HepG2 (cell line): ENCODE measurements around the gene EFL1. TPM values are rescaled to one million over a fixed set of nuclear protein-coding genes. Genes with fewer than 3 reads are reported as not detected.

Experiments used
- AGO1 ChIP-seq: fragments of 200-400 bp; formaldehyde crosslinking; IDR thresholded peaks from 2 replicates; pipeline ENCODE4 v1.6.1; 2017; ENCODE audit warnings: mild to moderate bottlenecking, low read depth, low read length, moderate library complexity; ENCODE audit not compliant: poor library complexity, severe bottlenecking
- ATAD3A ChIP-seq: sonication (generic); formaldehyde crosslinking; IDR thresholded peaks from 2 replicates; pipeline ENCODE4 v1.4.0; 2020; ENCODE audit warnings: missing genetic modification reagents
- BHLHE40 ChIP-seq: IDR thresholded peaks from 2 replicates; pipeline ENCODE4 v1.6.1; 2011; ENCODE audit warnings: low read length, improper control_type of control experiment
- ELF4 ChIP-seq: sonication (generic); formaldehyde crosslinking; IDR thresholded peaks from 2 replicates; pipeline ENCODE4 v1.5.0; 2020; ENCODE audit warnings: missing genetic modification reagents, mild to moderate bottlenecking, moderate library complexity, borderline replicate concordance
- EZH2 ChIP-seq: conservative IDR thresholded peaks from 2 replicates; pipeline ENCODE4 v1.6.1; 2012; ENCODE audit warnings: mild to moderate bottlenecking, low read depth, low read length, moderate library complexity
- FOXJ3 ChIP-seq: sonication (generic); formaldehyde crosslinking; IDR thresholded peaks from 2 replicates; pipeline ENCODE4 v1.4.0; 2020; ENCODE audit warnings: missing genetic modification reagents, mild to moderate bottlenecking, borderline replicate concordance
- IKZF4 ChIP-seq: sonication (generic); formaldehyde crosslinking; IDR thresholded peaks from 2 replicates; pipeline ENCODE4 v1.5.1; 2020; ENCODE audit warnings: borderline replicate concordance, mild to moderate bottlenecking, low read depth, missing genetic modification reagents; ENCODE audit errors: not compliant biosample characterization
- KLF15 ChIP-seq: sonication (generic); formaldehyde crosslinking; IDR thresholded peaks from 2 replicates; pipeline ENCODE4 v1.8.1; 2023; ENCODE audit warnings: borderline replicate concordance, mild to moderate bottlenecking, inconsistent platforms, missing genetic modification reagents, mixed read lengths
- MXI1 ChIP-seq: IDR thresholded peaks from 3 replicates; pipeline ENCODE4 v1.6.1; 2012; ENCODE audit warnings: low read depth, low read length, inconsistent platforms, borderline replicate concordance
- NFE2L1 ChIP-seq: sonication (generic); formaldehyde crosslinking; IDR thresholded peaks from 2 replicates; pipeline ENCODE4 v1.4.0; 2020; ENCODE audit warnings: missing genetic modification reagents, mild to moderate bottlenecking, borderline replicate concordance
- PHB2 ChIP-seq: fragments of 450-650 bp; IDR thresholded peaks from 2 replicates; pipeline ENCODE4 v1.6.1; 2018; ENCODE audit not compliant: partially characterized antibody
- SALL1 ChIP-seq: sonication (generic); formaldehyde crosslinking; IDR thresholded peaks from 2 replicates; pipeline ENCODE4 v1.8.0; 2022; ENCODE audit warnings: mild to moderate bottlenecking, missing genetic modification reagents
- SAP130 ChIP-seq: IDR thresholded peaks from 2 replicates; pipeline ENCODE4 v1.6.1; 2016; ENCODE audit warnings: low read depth
- SP140L ChIP-seq: sonication (generic); formaldehyde crosslinking; IDR thresholded peaks from 2 replicates; pipeline ENCODE4 v1.4.0; 2020; ENCODE audit warnings: missing genetic modification reagents, borderline replicate concordance
- TEAD3 ChIP-seq: optimal IDR thresholded peaks from 2 replicates; pipeline ENCODE3; 2016; ENCODE audit warnings: borderline replicate concordance
- ZBTB42 ChIP-seq: sonication (generic); formaldehyde crosslinking; IDR thresholded peaks from 2 replicates; pipeline ENCODE4 v1.5.0; 2020; ENCODE audit warnings: mild to moderate bottlenecking, missing genetic modification reagents
- ZMYM4 ChIP-seq: sonication (generic); formaldehyde crosslinking; IDR thresholded peaks from 2 replicates; pipeline ENCODE4 v1.8.1; 2023; ENCODE audit warnings: mild to moderate bottlenecking, missing genetic modification reagents
- ZNF124 ChIP-seq: sonication (generic); formaldehyde crosslinking; IDR thresholded peaks from 2 replicates; pipeline ENCODE4 v1.4.0; 2020; ENCODE audit warnings: missing genetic modification reagents
- ZNF253 ChIP-seq: sonication (generic); formaldehyde crosslinking; IDR thresholded peaks from 2 replicates; pipeline ENCODE4 v1.8.0; 2022; ENCODE audit warnings: mild to moderate bottlenecking, missing genetic modification reagents, borderline replicate concordance
- ZNF264 ChIP-seq: sonication (generic); formaldehyde crosslinking; IDR thresholded peaks from 2 replicates; pipeline ENCODE4 v1.4.0; 2020; ENCODE audit warnings: missing genetic modification reagents
- ZNF317 ChIP-seq: sonication (generic); formaldehyde crosslinking; IDR thresholded peaks from 2 replicates; pipeline ENCODE4 v1.5.0; 2020; ENCODE audit warnings: mild to moderate bottlenecking, missing genetic modification reagents
- ZNF333 ChIP-seq: sonication (generic); formaldehyde crosslinking; IDR thresholded peaks from 2 replicates; pipeline ENCODE4 v1.4.0; 2020; ENCODE audit warnings: mild to moderate bottlenecking, missing genetic modification reagents, borderline replicate concordance
- ZNF484 ChIP-seq: sonication (generic); formaldehyde crosslinking; IDR thresholded peaks from 2 replicates; pipeline ENCODE4 v1.5.1; 2020; ENCODE audit warnings: mild to moderate bottlenecking, low read depth, missing genetic modification reagents, borderline replicate concordance
- ZNF530 ChIP-seq: sonication (generic); formaldehyde crosslinking; IDR thresholded peaks from 2 replicates; pipeline ENCODE4 v1.5.0; 2020; ENCODE audit warnings: low read depth, mild to moderate bottlenecking, missing genetic modification reagents
- ZNF724P ChIP-seq: sonication (generic); formaldehyde crosslinking; IDR thresholded peaks from 2 replicates; pipeline ENCODE4 v1.8.0; 2022; ENCODE audit warnings: missing genetic modification reagents, borderline replicate concordance
- ZSCAN29 ChIP-seq: sonication (generic); formaldehyde crosslinking; conservative IDR thresholded peaks from 2 replicates; pipeline ENCODE4 v1.4.0; 2020; ENCODE audit warnings: mild to moderate bottlenecking, missing genetic modification reagents
- polyA plus RNA-seq, 8 experiments: library from polyadenylated mRNA; depleted of rRNA in 3 of 8; stranded (reverse) in 7 of 8; unstranded in 1 of 8; fragments of >200 nt; fragmentation: Illumina TruSeq in 4 of 8; extraction: Trizol in 4 of 8; gene quantifications; 2 replicates each; pipeline versions ENCODE4 v1.2.1 to v1.2.3, GENCODE V29; 2011 to 2016; ENCODE audit warnings: low read depth in 4 of 8, missing spikeins in 1 of 8, mixed read lengths in 1 of 8; ENCODE audit not compliant: insufficient read depth in 1 of 8
- total RNA-seq, 5 experiments: library from RNA; depleted of rRNA; stranded (reverse); fragments of >200 nt; fragmentation: Illumina TruSeq; extraction: Trizol; gene quantifications; 2 replicates each; pipeline ENCODE4 v1.2.3, GENCODE V29; 2016; ENCODE audit warnings: low read depth in 1 of 5
- TF ChIP-seq, protein P1 (sequence below): sonication (generic); formaldehyde crosslinking; IDR thresholded peaks from 2 replicates; pipeline ENCODE4 v1.4.0; 2020; ENCODE audit warnings: missing genetic modification reagents
- TF ChIP-seq, protein P2 (sequence below): IDR thresholded peaks from 2 replicates; pipeline ENCODE4 v1.6.1; 2016; ENCODE audit warnings: low read depth, borderline replicate concordance
- TF ChIP-seq, protein P3 (sequence below): sonication (generic); formaldehyde crosslinking; IDR thresholded peaks from 2 replicates; pipeline ENCODE4 v1.4.0; 2020; ENCODE audit warnings: missing genetic modification reagents

EFL1 gene
- total and polyA plus RNA-seq, 2 of the 13 experiments (the other 11 are each of a cell fraction or from before 2014, with no cell fraction given), result 6.4 to 12.0 TPM

DNA sequence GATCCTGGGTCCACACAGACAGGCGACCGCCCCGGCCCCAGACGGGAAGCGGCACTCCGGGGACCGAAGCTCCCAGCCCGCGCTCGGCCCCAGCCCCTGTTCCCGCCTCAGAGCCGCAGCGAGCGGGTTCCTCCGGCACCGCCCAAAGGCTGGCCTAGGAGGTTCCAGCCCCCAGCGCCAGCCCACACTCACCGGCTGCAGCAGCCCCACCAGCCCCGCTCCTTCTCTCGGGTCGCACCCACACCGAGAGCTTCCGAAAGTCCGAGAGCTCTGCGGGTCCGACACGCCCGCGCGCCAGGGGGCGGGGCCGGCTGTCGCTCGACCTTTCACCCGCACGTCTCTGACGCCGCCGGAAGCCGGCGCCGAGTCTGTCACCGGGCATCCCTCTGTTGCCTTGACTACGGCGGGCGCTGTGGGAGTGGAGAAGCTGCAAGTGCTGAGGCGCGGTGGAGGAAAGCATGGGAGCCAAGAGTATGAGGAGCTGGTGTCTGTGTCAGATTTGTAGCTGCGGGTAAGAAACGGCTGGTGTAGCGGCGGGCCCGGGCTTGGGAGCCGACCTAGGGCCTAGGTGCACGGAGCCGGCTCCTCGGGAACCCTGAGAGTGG is at the start of gene EFL1, which contains the start of gene SAXO2 (continued):
- TF ChIP-seq, protein P1, sequence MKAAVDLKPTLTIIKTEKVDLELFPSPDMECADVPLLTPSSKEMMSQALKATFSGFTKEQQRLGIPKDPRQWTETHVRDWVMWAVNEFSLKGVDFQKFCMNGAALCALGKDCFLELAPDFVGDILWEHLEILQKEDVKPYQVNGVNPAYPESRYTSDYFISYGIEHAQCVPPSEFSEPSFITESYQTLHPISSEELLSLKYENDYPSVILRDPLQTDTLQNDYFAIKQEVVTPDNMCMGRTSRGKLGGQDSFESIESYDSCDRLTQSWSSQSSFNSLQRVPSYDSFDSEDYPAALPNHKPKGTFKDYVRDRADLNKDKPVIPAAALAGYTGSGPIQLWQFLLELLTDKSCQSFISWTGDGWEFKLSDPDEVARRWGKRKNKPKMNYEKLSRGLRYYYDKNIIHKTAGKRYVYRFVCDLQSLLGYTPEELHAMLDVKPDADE (CRISPR knock-in tag), result no peak
- TF ChIP-seq AGO1 (peak; percentile 64), ZNF264 (no peak), TEAD3 (CRISPR knock-in tag) (peak; percentile 8), FOXJ3 (no peak; the same call in 1 of the 2 replicates), ZBTB42 (no peak), SP140L (CRISPR knock-in tag) (no peak), EZH2 (no peak), ZNF484 (CRISPR knock-in tag) (no peak), ZNF724P (no peak), SAP130 (CRISPR knock-in tag) (peak; percentile 90), ZNF124 (peak; percentile 73; the same call in 1 of the 2 replicates), BHLHE40 (no peak), ELF4 (CRISPR knock-in tag) (no peak), ATAD3A (CRISPR knock-in tag) (no peak), ZNF333 (no peak), SALL1 (CRISPR knock-in tag) (peak; percentile 63), PHB2 (no peak), NFE2L1 (no peak), ZNF253 (CRISPR knock-in tag) (0 out of 2 replicates have a peak, but pooled peaks have one; percentile 28), KLF15 (CRISPR knock-in tag) (no peak), ZNF317 (CRISPR knock-in tag) (no peak), MXI1 (peak; percentile 94; the same call in 2 of the 3 replicates), ZNF530 (CRISPR knock-in tag) (no peak), ZMYM4 (CRISPR knock-in tag) (0 out of 2 replicates have a peak, but pooled peaks have one; percentile 19), IKZF4 (CRISPR knock-in tag) (no peak), ZSCAN29 (CRISPR knock-in tag) (no peak)
- TF ChIP-seq, protein P2, sequence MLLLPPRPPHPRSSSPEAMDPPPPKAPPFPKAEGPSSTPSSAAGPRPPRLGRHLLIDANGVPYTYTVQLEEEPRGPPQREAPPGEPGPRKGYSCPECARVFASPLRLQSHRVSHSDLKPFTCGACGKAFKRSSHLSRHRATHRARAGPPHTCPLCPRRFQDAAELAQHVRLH, result no peak
- TF ChIP-seq, protein P3, sequence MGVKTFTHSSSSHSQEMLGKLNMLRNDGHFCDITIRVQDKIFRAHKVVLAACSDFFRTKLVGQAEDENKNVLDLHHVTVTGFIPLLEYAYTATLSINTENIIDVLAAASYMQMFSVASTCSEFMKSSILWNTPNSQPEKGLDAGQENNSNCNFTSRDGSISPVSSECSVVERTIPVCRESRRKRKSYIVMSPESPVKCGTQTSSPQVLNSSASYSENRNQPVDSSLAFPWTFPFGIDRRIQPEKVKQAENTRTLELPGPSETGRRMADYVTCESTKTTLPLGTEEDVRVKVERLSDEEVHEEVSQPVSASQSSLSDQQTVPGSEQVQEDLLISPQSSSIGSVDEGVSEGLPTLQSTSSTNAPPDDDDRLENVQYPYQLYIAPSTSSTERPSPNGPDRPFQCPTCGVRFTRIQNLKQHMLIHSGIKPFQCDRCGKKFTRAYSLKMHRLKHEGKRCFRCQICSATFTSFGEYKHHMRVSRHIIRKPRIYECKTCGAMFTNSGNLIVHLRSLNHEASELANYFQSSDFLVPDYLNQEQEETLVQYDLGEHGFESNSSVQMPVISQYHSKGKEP (CRISPR knock-in tag), result no peak
